Subcutaneous adipose tissue (tissue), 4 donors: ENCODE results near the gene GFOD2. TPM values are rescaled to one million over a fixed set of nuclear protein-coding genes. Genes with fewer than 3 reads are reported as not detected.

Experiments
- total RNA-seq, 4 donors: library from RNA; depleted of rRNA; stranded (reverse); fragments of >200 nt; gene quantifications; one replicate each; pipeline ENCODE4 v1.1.0, GENCODE V29; 2016
- TF ChIP-seq, protein P1 (sequence below): fragments of 450-650 bp; IDR thresholded peaks from one replicate; pipeline ENCODE4 v1.5.1; 2016; ENCODE audit warnings: low read depth, mild to moderate bottlenecking, control low read depth, antibody characterized with exemption, moderate library complexity

Gene GFOD2
- total RNA-seq, 4 donors from 2014 or later = 9.1 to 21.1 (median 13.6) TPM

DNA sequence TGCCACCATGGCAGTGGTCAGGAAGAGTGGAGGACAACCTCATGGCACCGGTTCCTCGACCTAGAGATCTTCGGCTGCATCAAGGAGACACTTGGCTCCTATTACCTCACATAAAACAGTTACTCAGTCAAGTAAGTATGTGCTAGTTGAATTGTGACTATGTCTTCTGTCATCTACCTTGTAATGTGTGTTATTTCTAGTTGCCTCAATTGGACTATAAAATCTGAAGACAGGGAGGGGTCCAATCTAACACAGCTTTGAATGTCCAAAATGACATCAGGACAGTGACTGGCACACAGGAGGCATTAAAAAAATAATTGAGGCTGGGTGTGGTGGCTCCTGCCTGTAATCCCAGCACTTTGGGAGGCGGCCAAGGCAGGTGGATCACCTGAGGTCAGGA, 35.3 kb downstream of the GFOD2 start:
- TF ChIP-seq, protein P1, sequence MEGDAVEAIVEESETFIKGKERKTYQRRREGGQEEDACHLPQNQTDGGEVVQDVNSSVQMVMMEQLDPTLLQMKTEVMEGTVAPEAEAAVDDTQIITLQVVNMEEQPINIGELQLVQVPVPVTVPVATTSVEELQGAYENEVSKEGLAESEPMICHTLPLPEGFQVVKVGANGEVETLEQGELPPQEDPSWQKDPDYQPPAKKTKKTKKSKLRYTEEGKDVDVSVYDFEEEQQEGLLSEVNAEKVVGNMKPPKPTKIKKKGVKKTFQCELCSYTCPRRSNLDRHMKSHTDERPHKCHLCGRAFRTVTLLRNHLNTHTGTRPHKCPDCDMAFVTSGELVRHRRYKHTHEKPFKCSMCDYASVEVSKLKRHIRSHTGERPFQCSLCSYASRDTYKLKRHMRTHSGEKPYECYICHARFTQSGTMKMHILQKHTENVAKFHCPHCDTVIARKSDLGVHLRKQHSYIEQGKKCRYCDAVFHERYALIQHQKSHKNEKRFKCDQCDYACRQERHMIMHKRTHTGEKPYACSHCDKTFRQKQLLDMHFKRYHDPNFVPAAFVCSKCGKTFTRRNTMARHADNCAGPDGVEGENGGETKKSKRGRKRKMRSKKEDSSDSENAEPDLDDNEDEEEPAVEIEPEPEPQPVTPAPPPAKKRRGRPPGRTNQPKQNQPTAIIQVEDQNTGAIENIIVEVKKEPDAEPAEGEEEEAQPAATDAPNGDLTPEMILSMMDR = no peak

DNA sequence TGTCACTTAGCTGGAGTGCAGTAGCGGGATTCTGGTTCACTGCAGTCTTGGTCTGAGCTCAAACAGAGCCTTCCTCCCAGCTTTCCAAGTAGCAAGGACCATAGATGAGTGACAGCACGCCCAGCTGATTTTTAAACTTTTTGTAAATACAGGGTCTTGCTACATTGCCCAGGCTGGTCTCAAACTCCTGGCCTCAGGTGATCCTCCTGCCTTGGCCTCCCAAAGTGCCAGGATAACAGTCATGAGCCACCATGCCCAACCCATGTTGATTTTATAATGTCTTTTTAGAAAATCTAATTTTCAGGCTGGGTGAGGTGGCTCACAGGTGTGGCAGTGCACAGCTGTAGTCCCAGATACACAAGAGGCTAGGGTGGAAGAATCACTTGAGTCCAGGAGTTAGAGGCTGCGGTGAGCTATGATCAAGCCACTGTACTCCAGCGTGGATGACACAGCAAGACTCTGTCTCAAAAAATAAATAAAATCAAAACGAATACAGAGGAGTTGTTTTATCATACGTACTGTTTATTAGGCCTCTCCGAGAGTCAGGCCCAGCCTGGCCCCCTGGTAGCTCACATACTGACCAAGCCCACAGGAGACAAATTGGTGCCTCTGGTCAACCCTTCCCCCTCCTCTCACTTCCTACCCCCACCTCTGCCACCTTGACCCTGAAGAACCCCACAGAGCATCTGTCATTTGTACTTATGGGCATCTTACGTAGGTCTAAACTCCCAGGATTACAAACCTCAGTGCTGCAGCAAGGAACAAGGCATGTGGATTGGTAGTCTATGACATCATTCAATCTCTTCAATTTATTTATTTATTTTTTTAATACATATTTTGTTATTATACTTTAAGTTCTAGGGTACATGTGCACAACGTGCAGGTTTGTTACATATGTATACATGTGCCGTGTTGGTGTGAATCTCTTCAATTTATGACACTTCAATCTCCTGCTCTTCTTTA, 38.9 kb downstream of the GFOD2 start:
- TF ChIP-seq, protein P1 = no peak

DNA sequence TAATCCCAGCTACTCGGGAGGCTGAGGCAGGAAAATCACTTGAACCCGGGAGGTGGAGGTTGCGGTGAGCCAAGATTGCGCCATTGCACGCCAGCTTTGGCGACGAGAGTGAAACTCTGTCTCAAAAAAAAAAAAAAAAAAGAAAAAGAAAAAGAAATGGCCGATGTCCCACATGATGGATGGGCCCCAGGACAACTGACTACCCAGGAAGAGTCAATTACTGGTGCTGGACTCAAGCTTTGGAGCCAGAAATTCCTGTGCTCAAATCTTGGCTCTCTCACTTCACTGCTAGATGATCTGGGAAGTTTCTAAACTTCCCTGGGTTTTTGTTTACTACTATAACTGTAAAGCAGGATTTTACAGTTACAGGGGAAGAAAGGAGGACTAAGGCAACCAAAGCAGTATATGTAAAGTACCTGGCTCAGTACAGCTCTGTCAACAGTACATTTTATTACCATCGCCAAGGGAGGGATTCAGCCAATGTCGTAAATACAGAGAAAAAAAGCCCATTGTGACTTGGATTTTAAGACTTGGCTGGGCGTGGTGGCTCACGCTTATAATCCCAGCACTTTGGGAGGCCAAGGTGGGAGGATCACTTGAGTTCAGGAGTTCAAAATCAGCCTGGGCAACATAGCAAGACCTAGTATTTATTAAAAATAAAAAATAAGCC, 40.6 kb downstream of the GFOD2 start:
- TF ChIP-seq, protein P1 = no peak

- TF ChIP-seq, protein P1 = no peak
These were observed 41.4 kb downstream of the GFOD2 start for GRCh38 chr16:67677712-67678111.

- TF ChIP-seq, protein P1 = no peak
These were observed 42.2 kb downstream of the GFOD2 start for GRCh38 chr16:67676939-67677338.

- TF ChIP-seq, protein P1 = no peak
These were observed 42.6 kb downstream of the GFOD2 start for GRCh38 chr16:67676516-67676915.

GRCh38 chr16:67675999-67676398, 43.1 kb downstream of the GFOD2 start:
- TF ChIP-seq, protein P1 = no peak
